HG03159 (cell line): Measurements from ENCODE around the gene ZNF662.

Experiments used
- ATAC-seq: cut with Tn5 transposase; IDR thresholded peaks from one replicate; pipeline ENCODE4 v1.9.1; 2021; ENCODE audit warnings: mild to moderate bottlenecking, moderate library complexity; ENCODE audit not compliant: unreplicated experiment

ZNF662 gene

DNA sequence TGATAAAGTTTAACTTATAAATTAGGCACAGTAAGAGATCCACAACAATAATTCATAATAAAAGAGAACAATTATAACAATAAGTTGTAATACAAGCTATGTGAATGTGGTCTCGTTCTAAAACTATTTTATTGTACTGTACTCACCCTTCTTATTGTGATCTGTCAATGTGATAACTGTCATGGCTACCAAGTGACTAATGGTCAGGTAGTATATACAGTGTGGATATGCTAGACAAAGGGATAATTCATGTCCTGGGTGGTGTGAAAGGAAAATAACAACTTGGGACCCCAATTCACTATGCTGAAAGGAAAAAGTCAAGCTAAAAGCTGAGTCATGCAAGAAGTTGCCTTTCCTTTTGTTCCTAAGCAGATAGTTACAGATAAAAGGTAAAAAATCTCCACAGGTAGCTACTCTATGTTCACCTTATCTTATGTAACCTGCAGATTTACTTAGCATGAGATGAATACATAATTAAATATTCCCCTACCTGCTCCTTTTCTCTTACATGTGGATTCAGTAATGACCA is 19.6 kb upstream of the ZNF662 start:
- ATAC-seq: no peak

DNA sequence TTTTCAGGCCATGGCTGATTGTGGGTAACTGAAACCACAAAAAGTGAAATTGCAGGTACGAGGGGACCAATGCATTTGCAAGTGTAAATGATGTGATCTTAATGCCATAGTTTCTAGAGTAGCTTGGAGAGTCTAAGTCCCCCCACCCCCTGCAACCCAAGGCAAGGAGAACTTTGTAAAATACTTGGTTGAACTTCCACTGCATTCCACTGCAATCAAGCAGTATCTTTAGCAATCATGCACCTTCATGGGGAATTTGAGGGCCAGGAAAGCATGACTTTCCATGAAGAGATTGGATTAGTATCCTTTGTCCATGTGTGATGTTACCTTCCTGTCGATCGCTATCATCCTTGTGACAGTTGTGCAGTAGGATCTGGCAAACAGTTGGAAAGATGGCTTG is 18.9 kb upstream of the ZNF662 start:
- no peak for ATAC-seq

DNA sequence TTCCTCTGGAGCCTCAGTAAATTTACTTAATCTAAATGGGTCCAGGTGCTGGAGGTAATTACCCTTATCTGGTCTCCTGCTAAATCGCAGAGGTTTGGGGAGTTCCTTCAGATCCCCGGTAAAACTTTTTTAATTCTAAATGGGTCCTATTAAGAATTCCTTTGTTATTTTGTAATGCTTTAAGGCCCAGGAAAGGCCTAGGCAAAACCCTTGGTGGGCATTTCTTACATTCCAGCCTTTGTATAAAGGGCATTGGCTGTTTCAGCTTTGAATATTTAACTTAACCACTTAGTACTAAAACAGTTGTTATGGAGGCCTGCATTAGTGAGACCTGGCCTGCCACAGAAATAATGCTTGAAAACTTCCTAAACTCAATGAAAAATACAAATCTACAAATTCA is 14.9 kb upstream of the ZNF662 start:
- no peak for ATAC-seq

DNA sequence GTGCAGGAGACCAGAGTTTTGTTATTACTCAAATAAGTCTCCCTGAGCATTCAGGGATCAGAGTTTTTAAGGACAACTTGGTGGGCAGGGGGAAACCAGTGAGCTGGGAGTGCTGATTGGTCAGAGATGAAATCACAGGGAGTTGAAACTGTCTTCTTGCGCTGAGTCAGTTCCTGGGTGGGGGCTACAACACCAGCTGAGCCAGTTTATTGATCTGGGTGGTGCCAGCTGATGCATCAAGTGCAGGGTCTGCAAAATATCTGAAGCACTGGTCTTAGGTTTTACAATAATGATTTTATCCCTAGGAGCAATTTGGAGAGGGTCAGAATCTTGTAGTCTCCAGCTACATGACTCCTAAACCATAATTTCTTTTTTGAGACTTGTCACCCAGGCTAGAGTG is 13.8 kb upstream of the ZNF662 start:
- no peak for ATAC-seq

GRCh38 chr3:42892807-42893206 is 13.1 kb upstream of the ZNF662 start:
- ATAC-seq: no peak

DNA sequence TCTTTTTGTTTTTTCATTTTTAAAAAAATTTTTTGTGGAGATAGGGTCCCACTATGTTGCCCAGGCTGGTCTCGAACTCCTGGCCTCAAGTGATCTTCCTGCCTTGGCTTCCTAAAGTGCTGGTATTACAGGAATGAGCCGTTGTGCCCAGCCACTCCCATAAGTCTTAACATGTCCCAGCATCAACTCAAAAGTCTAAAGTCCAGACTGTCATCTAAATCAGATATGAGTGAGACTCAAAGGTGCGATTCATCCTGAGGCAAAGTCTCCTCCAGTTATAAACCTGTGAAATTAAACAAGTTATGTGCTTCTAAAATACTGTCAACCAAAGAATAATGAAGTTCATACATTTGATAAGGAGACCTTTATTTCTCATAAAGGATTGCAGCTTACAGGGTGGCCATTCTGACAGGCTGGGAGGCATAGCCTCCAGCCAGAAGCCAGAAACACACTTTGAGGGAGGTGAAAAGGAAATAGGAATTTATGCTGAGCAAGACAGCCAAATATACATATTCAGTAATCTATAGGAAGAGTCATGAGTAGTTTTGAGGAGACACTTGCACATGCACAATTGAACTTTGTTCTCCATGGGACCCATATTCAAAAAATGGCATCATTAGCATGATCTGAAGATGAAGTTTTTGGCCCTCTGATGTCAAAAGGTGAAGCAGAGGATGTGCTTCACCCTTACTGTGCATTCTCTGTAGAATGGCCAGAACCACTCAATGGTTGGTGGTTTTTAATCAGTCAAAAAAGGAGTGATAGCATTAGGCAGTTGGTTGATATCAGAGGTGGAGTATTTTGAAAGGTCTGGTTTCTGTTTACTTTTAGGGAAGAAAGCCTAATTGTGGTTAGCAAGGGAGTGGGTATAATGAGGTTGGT is 11.0 kb upstream of the ZNF662 start:
- no peak for ATAC-seq

GRCh38 chr3:42895580-42895868 is 10.4 kb upstream of the ZNF662 start:
- no peak for ATAC-seq

GRCh38 chr3:42898896-42899675 is 6.9 kb upstream of the ZNF662 start:
- no peak for ATAC-seq

- no peak for ATAC-seq
Measured at GRCh38 chr3:42900226-42901072, 5.5 kb upstream of the ZNF662 start.

DNA sequence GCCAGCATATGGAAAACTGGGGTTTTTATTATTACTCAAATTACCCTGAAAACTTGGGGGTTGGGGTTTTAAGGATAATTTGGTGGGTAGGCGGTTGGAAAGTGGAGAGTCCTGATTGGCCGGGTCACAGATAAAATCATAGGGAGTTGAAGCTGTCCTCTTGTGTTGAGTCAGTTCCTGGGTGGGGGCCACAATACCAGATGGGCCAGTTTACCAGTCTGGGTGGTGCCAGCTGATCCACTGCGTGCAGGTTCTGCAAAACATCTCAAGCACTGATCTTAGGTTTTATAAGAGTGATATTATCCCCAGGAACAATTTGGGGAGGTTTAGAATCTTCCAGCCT is 4.9 kb upstream of the ZNF662 start:
- ATAC-seq: no peak

DNA sequence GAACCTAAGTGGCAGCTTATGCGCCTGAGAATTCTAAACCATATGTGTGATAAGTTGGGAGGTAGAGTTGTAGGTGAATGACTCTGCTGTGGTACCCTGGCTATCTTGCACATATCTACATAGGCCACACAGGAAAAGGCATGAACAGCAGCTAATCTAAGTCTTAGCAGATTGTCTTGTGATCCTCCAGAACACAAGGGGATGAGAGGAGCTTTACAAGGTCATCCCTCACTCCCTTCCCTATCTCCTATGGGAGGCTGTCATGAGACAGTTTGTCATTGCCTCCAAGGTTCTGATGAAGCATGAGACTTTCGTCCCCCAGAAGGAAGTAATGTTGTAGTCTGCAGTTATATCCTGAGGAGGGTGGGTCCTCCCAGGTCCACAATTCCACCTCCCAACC is 3.7 kb upstream of the ZNF662 start:
- no peak for ATAC-seq

GRCh38 chr3:42904076-42904475 is 1.9 kb upstream of the ZNF662 start:
- ATAC-seq: no peak

- ATAC-seq: no peak
Measured at GRCh38 chr3:42905740-42906069, 237 bp upstream of the ZNF662 start.

- no peak for ATAC-seq
Measured at GRCh38 chr3:42906848-42907183, 874 bp downstream of the ZNF662 start.

GRCh38 chr3:42908675-42909074 is 2.7 kb downstream of the ZNF662 start:
- ATAC-seq: no peak

DNA sequence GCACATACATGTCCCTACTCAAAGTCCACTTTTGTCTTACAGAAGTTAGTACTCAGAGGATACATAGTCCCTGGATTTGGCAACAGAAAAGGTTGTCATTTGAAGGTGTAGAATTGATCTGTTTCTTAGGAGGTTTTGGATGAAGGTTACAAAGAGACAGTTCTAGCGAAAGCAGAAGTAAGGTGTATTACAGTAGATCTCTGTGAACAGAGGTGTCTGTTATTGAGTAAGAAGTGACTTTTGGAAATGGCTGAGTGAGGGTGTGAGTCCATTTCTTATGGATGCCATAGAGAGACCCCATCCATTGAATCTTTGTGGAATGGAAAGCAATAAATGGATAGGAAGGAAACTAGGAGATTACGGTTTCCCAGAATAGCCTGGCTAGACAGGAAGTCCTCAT is 5.6 kb downstream of the ZNF662 start:
- ATAC-seq: no peak

DNA sequence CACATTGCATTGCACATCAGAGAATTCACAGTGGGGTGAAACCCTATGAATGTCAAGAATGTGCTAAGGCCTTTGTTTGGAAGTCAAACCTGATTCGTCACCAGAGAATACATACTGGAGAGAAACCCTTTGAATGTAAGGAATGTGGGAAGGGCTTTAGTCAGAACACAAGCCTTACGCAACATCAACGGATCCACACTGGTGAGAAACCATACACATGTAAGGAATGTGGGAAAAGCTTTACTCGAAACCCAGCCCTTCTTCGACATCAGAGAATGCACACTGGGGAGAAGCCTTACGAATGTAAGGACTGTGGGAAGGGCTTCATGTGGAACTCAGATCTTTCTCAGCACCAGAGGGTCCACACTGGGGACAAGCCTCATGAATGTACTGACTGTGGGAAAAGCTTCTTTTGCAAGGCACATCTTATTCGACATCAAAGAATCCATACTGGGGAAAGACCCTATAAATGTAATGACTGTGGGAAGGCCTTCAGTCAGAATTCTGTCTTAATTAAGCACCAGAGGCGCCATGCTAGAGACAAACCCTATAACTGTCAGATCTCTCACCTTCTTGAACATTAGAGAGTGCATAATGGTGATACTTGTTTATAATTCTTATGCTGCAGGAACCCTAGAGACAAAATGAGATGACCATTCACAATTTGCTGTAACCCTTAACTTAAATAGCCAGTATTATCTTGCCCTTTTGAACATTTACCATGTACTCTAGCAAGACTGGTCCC is 9.0 kb downstream of the ZNF662 start:
- ATAC-seq: no peak

- no peak for ATAC-seq
Measured at GRCh38 chr3:42923606-42924005, 17.7 kb downstream of the ZNF662 start.

DNA sequence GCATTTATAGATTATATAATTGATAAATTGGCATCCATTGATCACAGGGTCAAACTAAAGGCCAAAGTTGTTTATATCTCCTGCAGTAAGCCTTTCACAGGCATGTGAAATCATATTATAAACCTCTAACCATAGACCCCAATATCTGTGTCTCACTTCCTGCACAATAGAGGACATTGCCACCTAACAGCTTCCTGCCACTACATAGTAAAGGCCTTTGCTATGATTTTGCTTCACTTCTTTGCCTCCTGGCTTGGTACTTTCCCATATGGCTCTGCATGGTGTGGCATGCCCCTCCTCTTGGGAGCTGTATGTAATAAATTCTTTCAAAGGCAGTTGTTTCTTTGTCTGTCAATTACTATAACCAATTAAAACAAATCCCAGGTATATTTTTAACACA is 20.4 kb downstream of the ZNF662 start:
- no peak for ATAC-seq

GRCh38 chr3:42934111-42934510 is 28.2 kb downstream of the ZNF662 start:
- ATAC-seq: no peak

DNA sequence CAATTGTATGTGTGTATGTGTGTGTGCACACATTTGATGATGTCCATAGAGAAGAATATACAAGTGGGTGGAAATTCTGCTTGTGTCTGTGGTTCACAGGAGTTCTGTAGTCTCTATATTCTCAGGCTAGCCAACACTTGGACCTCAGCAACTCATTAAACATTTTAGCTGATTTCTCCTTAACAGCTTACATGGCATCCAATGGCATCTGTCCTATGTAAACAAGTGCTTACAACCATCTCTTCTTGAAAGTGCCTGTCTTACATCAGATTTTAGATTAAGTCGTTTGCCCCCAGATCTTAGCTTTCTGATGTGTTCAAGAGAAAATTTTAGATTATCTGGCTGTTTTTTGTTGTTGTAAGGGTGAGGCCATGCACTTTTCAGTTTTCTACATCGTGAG is 29.0 kb downstream of the ZNF662 start:
- no peak for ATAC-seq
